Osteoblast (primary cell): ENCODE results near the gene TXNDC11. TPM values are rescaled to one million over a fixed set of nuclear protein-coding genes. Genes with fewer than 3 reads are reported as not detected.

ENCODE experiments used
- DNase-seq: peaks from one replicate; pipeline ENCODE4 v3.0.0; 2011; ENCODE audit warnings: low spot score, mixed read lengths; ENCODE audit not compliant: insufficient read length; ENCODE audit errors: missing footprints
- H2AFZ ChIP-seq: 2 replicates; pipeline ENCODE4 v1.6.0; 2011; ENCODE audit warnings: mild to moderate bottlenecking, low read length
- H3K27ac ChIP-seq: 2 replicates; pipeline ENCODE4 v1.5.1; 2011; ENCODE audit warnings: mild to moderate bottlenecking, low read depth, low read length, moderate library complexity
- H3K27me3 ChIP-seq: 2 replicates; pipeline ENCODE4 v1.6.0; 2012; ENCODE audit warnings: mild to moderate bottlenecking, control low read depth, inconsistent platforms, low read length, moderate library complexity; ENCODE audit not compliant: insufficient read depth
- H3K36me3 ChIP-seq: 2 replicates; pipeline ENCODE4 v1.5.1; 2011; ENCODE audit warnings: mild to moderate bottlenecking, low read length, control low read depth, moderate library complexity; ENCODE audit not compliant: insufficient read depth
- H3K4me1 ChIP-seq: 2 replicates; pipeline ENCODE4 v1.5.1; 2011; ENCODE audit warnings: mild to moderate bottlenecking, low read length, control low read depth, moderate library complexity; ENCODE audit not compliant: insufficient read depth
- H3K4me2 ChIP-seq: 2 replicates; pipeline ENCODE4 v1.6.0; 2011; ENCODE audit warnings: mild to moderate bottlenecking, low read length; ENCODE audit not compliant: insufficient read depth
- H3K4me3 ChIP-seq: fragments of 200-600 bp; sonication (generic); 3 replicates; pipeline ENCODE4 v1.5.1; 2012; ENCODE audit warnings: mild to moderate bottlenecking, low read length, inconsistent platforms; ENCODE audit not compliant: insufficient read depth
- H3K79me2 ChIP-seq: 2 replicates; pipeline ENCODE4 v1.6.0; 2012; ENCODE audit warnings: mild to moderate bottlenecking, low read length, control low read depth, inconsistent platforms; ENCODE audit not compliant: insufficient read depth
- H3K9me3 ChIP-seq: 2 replicates; pipeline ENCODE4 v1.5.1; 2011; ENCODE audit warnings: low read depth, low read length, control low read depth
- H4K20me1 ChIP-seq: 2 replicates; pipeline ENCODE4 v1.6.0; 2012; ENCODE audit warnings: mild to moderate bottlenecking, low read length, control low read depth; ENCODE audit not compliant: insufficient read depth
- total RNA-seq: library from RNA; depleted of rRNA; stranded (reverse); fragments of >200 nt; gene quantifications from 2 replicates; pipeline ENCODE4 v1.2.3, GENCODE V29; 2012
- TF ChIP-seq, protein P1 (sequence below): IDR thresholded peaks from 2 replicates; pipeline ENCODE4 v1.5.1; 2011; ENCODE audit warnings: mild to moderate bottlenecking, low read depth, low read length, moderate library complexity; ENCODE audit errors: extremely low read depth

The TXNDC11 gene
- total RNA-seq, 1 donor, result 26.1 TPM

GRCh38 chr16:11697319-11697718 is 45.3 kb downstream of the TXNDC11 start:
- Histone ChIP-seq H3K79me2 (peaks cover 24% of the 10 kb centered on the region), H2AFZ (no peak overlapping the region), H3K27ac (no peak overlapping the region), H3K36me3 (peaks cover 38% of the 10 kb centered on the region), H4K20me1 (peaks cover 4% of the 10 kb centered on the region), H3K4me1 (no peaks in the 10 kb centered on the region), H3K27me3 (no peaks in the 10 kb centered on the region), H3K4me2 (no peak overlapping the region), H3K4me3 (no peak overlapping the region), H3K9me3 (no peaks in the 10 kb centered on the region)
- DNase-seq, result no peak
- TF ChIP-seq, protein P1, sequence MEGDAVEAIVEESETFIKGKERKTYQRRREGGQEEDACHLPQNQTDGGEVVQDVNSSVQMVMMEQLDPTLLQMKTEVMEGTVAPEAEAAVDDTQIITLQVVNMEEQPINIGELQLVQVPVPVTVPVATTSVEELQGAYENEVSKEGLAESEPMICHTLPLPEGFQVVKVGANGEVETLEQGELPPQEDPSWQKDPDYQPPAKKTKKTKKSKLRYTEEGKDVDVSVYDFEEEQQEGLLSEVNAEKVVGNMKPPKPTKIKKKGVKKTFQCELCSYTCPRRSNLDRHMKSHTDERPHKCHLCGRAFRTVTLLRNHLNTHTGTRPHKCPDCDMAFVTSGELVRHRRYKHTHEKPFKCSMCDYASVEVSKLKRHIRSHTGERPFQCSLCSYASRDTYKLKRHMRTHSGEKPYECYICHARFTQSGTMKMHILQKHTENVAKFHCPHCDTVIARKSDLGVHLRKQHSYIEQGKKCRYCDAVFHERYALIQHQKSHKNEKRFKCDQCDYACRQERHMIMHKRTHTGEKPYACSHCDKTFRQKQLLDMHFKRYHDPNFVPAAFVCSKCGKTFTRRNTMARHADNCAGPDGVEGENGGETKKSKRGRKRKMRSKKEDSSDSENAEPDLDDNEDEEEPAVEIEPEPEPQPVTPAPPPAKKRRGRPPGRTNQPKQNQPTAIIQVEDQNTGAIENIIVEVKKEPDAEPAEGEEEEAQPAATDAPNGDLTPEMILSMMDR, result no peak

GRCh38 chr16:11696266-11697012 is 46.2 kb downstream of the TXNDC11 start:
- Histone ChIP-seq H3K4me2 (no peak overlapping the region), H4K20me1 (peaks cover 4% of the 10 kb centered on the region), H3K9me3 (no peaks in the 10 kb centered on the region), H3K27ac (no peak overlapping the region), H3K79me2 (peaks cover 22% of the 10 kb centered on the region), H2AFZ (no peak overlapping the region), H3K4me3 (no peak overlapping the region), H3K4me1 (no peaks in the 10 kb centered on the region), H3K36me3 (peaks cover 41% of the 10 kb centered on the region), H3K27me3 (no peaks in the 10 kb centered on the region)
- no peak for DNase-seq
- TF ChIP-seq, protein P1, result no peak

- Histone ChIP-seq H3K36me3 (peaks cover 35% of the 10 kb centered on the region), H3K4me3 (no peak overlapping the region), H4K20me1 (peaks cover 14% of the 10 kb centered on the region), H3K4me1 (peaks cover 7% of the 10 kb centered on the region), H3K27me3 (no peaks in the 10 kb centered on the region), H3K79me2 (peaks cover 31% of the 10 kb centered on the region), H2AFZ (no peak overlapping the region), H3K4me2 (no peak overlapping the region), H3K9me3 (no peaks in the 10 kb centered on the region), H3K27ac (no peak overlapping the region)
- TF ChIP-seq, protein P1, result no peak
- no peak for DNase-seq
These were observed 50.0 kb downstream of the TXNDC11 start for GRCh38 chr16:11692651-11693050.

- no peaks in the 10 kb centered on the region for H3K27me3 ChIP-seq
- no peak overlapping the region for H2AFZ ChIP-seq
- TF ChIP-seq, protein P1, result no peak
- peaks cover 35% of the 10 kb centered on the region for H3K36me3 ChIP-seq
- no peak for DNase-seq
- H3K4me1 ChIP-seq, result peaks cover 7% of the 10 kb centered on the region
- H3K27ac ChIP-seq, result no peak overlapping the region
- H3K79me2 ChIP-seq, result peaks cover 32% of the 10 kb centered on the region
- H3K9me3 ChIP-seq, result no peaks in the 10 kb centered on the region
- H3K4me3 ChIP-seq, result no peak overlapping the region
- peaks cover 14% of the 10 kb centered on the region for H4K20me1 ChIP-seq
- no peak overlapping the region for H3K4me2 ChIP-seq
These were observed 50.5 kb downstream of the TXNDC11 start for GRCh38 chr16:11692171-11692570.
